ENCODE measurements around the gene KRT6A. TPM values are rescaled to one million over a fixed set of nuclear protein-coding genes. Genes with fewer than 3 reads are reported as not detected.

The KRT6A gene
- total and polyA plus RNA-seq, 10 of the 15 experiments (the other 5 are each of a cell fraction or from before 2014, with no cell fraction given), result 0.96 TPM; not detected in 9

GRCh38 chr12:52444647-52445595, 48.1 kb downstream of the KRT6A start (continued):
- TF ChIP-seq RB1 (IDR thresholded peaks at IDR 0.05; ENCODE audit: borderline replicate concordance) (no peak), CREM (IDR thresholded peaks at IDR 0.05; ENCODE audit: low read depth) (no peak), BACH1 (IDR thresholded peaks at IDR 0.05; ENCODE audit: borderline replicate concordance) (no peak), IRF5 (IDR thresholded peaks at IDR 0.05; ENCODE audit: borderline replicate concordance) (no peak)

GRCh38 chr12:52443966-52444365, 49.1 kb downstream of the KRT6A start:
- H3K79me2 ChIP-seq (ENCODE audit: control insufficient read depth, insufficient read depth, low read length), result no peaks in the 10 kb centered on the region
- in situ Hi-C loops (cut with MboI), result no loop called here
- no TSS peak for BruUV-seq (replicated peaks)
- TF ChIP-seq, protein P1, sequence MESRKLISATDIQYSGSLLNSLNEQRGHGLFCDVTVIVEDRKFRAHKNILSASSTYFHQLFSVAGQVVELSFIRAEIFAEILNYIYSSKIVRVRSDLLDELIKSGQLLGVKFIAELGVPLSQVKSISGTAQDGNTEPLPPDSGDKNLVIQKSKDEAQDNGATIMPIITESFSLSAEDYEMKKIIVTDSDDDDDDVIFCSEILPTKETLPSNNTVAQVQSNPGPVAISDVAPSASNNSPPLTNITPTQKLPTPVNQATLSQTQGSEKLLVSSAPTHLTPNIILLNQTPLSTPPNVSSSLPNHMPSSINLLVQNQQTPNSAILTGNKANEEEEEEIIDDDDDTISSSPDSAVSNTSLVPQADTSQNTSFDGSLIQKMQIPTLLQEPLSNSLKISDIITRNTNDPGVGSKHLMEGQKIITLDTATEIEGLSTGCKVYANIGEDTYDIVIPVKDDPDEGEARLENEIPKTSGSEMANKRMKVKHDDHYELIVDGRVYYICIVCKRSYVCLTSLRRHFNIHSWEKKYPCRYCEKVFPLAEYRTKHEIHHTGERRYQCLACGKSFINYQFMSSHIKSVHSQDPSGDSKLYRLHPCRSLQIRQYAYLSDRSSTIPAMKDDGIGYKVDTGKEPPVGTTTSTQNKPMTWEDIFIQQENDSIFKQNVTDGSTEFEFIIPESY (IDR thresholded peaks at IDR 0.05), result no peak
- no peak for TF ChIP-seq NR2C1 (IDR thresholded peaks at IDR 0.05)
- no peak for TF ChIP-seq SREBF1 (IDR thresholded peaks at IDR 0.05; ENCODE audit: low read length)
- no peak for TF ChIP-seq TBL1XR1 (IDR thresholded peaks at IDR 0.05; ENCODE audit: low read depth, low read length)
- no peak for TF ChIP-seq SMAD5 (IDR thresholded peaks at IDR 0.05; ENCODE audit: low read depth)
- TF ChIP-seq SIN3A (IDR thresholded peaks at IDR 0.05; ENCODE audit: low read depth, low read length), result no peak
- no peak for TF ChIP-seq CUX1 (IDR thresholded peaks at IDR 0.05; ENCODE audit: insufficient replicate concordance, low read depth, low read length)
- TF ChIP-seq CBX5 (IDR thresholded peaks at IDR 0.05; ENCODE audit: low read depth), result no peak
- no peak for TF ChIP-seq MYC (IDR thresholded peaks at IDR 0.05; ENCODE audit: insufficient read depth, insufficient read length, insufficient replicate concordance, low read length, severe bottlenecking)
- no peak for TF ChIP-seq CREM (IDR thresholded peaks at IDR 0.05; ENCODE audit: low read depth)

More at GRCh38 chr12:52443966-52444365, 49.1 kb downstream of the KRT6A start:
- no peaks in the 10 kb centered on the region for H3K9me3 ChIP-seq (replicated peaks; ENCODE audit: control insufficient read depth, insufficient read depth, low read length)
- ChIA-PET SMC1A (ENCODE audit: uncharacterized antibody, unreplicated experiment) (no interaction called here), RAD21 (ENCODE audit: unreplicated experiment) (no interaction called here), POLR2A (no interaction called here), CTCF (interaction anchor here (0.6 kb wide), 1 partner anchor 466 kb away, joined by 3 read pairs; no protein-coding TSS in a partner anchor)
- peaks cover 4 to 11% of the 10 kb centered on the region in 2 experiments for H3K27me3 ChIP-seq (replicated peaks in 1 of 2; ENCODE audit: control insufficient read depth in 2 of 2, insufficient read depth in 2 of 2, low read length in 1 of 2)
- no peak overlapping the region for H3K4me2 ChIP-seq (ENCODE audit: control insufficient read depth, insufficient read depth)
- no peak for DNase-seq (ENCODE audit: low read depth, low spot score)
- no peak for FAIRE-seq
- no peaks in the 10 kb centered on the region for H4K20me1 ChIP-seq (ENCODE audit: control insufficient read depth, insufficient read depth)
- no peak overlapping the region for H2AFZ ChIP-seq (ENCODE audit: control insufficient read depth, low read depth, low read length)
- H3K27ac ChIP-seq (ENCODE audit: control insufficient read depth, insufficient read depth), result no peak overlapping the region
- no peak overlapping the region for H3K9ac ChIP-seq (ENCODE audit: control insufficient read depth, insufficient read depth, low read length)
- intact Hi-C loops (cut with micrococcal nuclease; ENCODE audit: unreplicated experiment), result no loop called here
- no peak overlapping the region for H3K4me3 ChIP-seq
- WGBS (ENCODE audit: insufficient coverage, insufficient replicate concordance, low lambda C conversion rate, missing lambda C conversion rate), result 25% methylated on average over 3 of the region's 3 CpGs
- no peaks in the 10 kb centered on the region for H3K4me1 ChIP-seq (ENCODE audit: control insufficient read depth, insufficient read depth, low read length)
- no peaks in the 10 kb centered on the region for H3K36me3 ChIP-seq (ENCODE audit: control insufficient read depth in 2 of 2, insufficient read depth in 2 of 2, low read length in 1 of 2)
- no peak for ATAC-seq

All from GM12878 (cell line).